HG03520 (cell line): ENCODE data around the gene ORAI2.
"Not testable (repeated sequence)": the region's sequence is repeated elsewhere in the genome, so short reads cannot be mapped to it uniquely, and the experiment has no call there.

ENCODE experiments used
- ATAC-seq: cut with Tn5 transposase; IDR thresholded peaks from one replicate; pipeline ENCODE4 v1.9.1; 2021; ENCODE audit warnings: mild to moderate bottlenecking, moderate library complexity; ENCODE audit not compliant: unreplicated experiment

The ORAI2 gene

GRCh38 chr7:102433219-102434038 lies at the start of gene ORAI2:
Gene ORAI2 (plus strand): TSS chr7:102433575. CDS start chr7:102438957, 5,382 bp downstream.
- peak; percentile 71 for ATAC-seq

GRCh38 chr7:102387064-102387463 lies 46.3 kb upstream of the ORAI2 start:
- no peak for ATAC-seq

- ATAC-seq, result no peak
Measured at GRCh38 chr7:102389810-102390209, 43.6 kb upstream of the ORAI2 start.

GRCh38 chr7:102390697-102391484 lies 42.5 kb upstream of the ORAI2 start:
- ATAC-seq, result no peak

- no peak for ATAC-seq
Measured at GRCh38 chr7:102392330-102392729, 41.0 kb upstream of the ORAI2 start.

- ATAC-seq, result no peak
Measured at GRCh38 chr7:102393467-102393866, 39.9 kb upstream of the ORAI2 start.

- peak; percentile 1 for ATAC-seq
Measured at GRCh38 chr7:102395592-102395872, 37.8 kb upstream of the ORAI2 start.

- ATAC-seq, result peak; percentile 98
Measured at GRCh38 chr7:102395873-102396709, 37.3 kb upstream of the ORAI2 start, which contains the start of gene PRKRIP1. Gene PRKRIP1 (plus strand): TSS chr7:102396363. CDS start chr7:102396412, 49 bp downstream.

- ATAC-seq, result no peak
Measured at GRCh38 chr7:102396710-102397019, 36.7 kb upstream of the ORAI2 start.

GRCh38 chr7:102398543-102398942 lies 34.8 kb upstream of the ORAI2 start:
- ATAC-seq, result no peak

- no peak for ATAC-seq
Measured at GRCh38 chr7:102400360-102400759, 33.0 kb upstream of the ORAI2 start.

- no peak for ATAC-seq
Measured at GRCh38 chr7:102403563-102403962, 29.8 kb upstream of the ORAI2 start.

- peak; percentile 93 for ATAC-seq
Measured at GRCh38 chr7:102404005-102404861, 29.1 kb upstream of the ORAI2 start.

- not testable (repeated sequence) for ATAC-seq
Measured at GRCh38 chr7:102404862-102405188, 28.6 kb upstream of the ORAI2 start.

GRCh38 chr7:102407910-102408309 lies 25.5 kb upstream of the ORAI2 start:
- no peak for ATAC-seq

- ATAC-seq, result not testable (repeated sequence)
Measured at GRCh38 chr7:102408530-102408929, 24.8 kb upstream of the ORAI2 start.

GRCh38 chr7:102409340-102409739 lies 24.0 kb upstream of the ORAI2 start:
- no peak for ATAC-seq

GRCh38 chr7:102410123-102410522 lies 23.3 kb upstream of the ORAI2 start:
- no peak for ATAC-seq

- no peak for ATAC-seq
Measured at GRCh38 chr7:102410918-102411317, 22.5 kb upstream of the ORAI2 start.

- ATAC-seq, result no peak
Measured at GRCh38 chr7:102412548-102412947, 20.8 kb upstream of the ORAI2 start.

- no peak for ATAC-seq
Measured at GRCh38 chr7:102413091-102413490, 20.3 kb upstream of the ORAI2 start.
